Measurements from ENCODE around the gene KCNJ1.

Gene KCNJ1

DNA sequence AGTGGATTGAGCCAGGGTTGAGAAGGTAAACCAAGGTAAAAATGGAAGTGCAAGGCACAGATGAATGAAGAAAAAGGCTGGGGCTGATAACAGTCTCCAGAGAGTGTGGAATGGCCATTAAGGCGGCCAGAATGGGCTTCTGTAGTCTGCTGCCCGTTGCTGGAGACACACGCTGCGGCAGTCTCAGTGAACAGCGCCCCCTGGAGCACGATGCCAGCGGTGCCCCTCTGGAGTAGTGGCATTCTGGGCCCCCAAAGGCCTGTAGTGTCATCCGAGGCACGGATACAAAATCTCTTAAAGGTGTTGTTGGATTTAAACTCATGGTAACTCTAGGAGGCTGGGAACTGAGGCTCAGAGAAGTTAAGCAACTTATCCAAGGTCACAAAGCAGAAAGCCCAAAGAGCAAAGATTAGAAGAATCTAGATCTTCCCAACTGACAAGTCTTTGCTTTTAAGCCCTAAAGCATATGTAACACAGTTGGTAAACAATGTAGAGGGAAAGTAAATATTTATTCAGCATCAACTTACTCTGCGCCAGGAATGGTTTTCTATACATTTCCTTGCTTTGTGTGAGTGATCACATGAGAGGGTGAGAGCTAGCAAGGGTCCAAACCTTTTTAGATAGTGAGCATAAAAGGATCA, 18.2 kb downstream of the KCNJ1 start:
- peak; percentile 18 for DNase-seq (ENCODE audit: low spot score)

DNA sequence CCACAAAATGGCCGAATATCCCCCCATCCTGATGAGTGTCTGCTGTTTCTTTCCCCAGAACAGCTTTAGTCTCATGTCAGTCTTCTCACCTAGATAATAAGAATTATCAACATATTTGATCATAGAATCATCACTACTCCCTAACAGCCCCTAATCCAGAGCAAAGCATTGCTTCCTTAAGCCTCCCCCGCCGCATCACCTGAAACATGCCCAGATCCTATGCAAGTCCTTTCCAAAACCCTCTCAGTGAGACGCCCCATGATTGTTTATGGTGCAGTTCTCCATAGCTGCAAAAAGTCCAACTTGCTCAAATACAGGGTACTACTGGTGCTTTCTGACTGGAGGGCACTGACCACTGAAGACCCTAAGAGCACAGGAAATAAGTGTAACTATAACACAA, 20.1 kb downstream of the KCNJ1 start:
- DNase-seq (ENCODE audit: low spot score): no peak

DNA sequence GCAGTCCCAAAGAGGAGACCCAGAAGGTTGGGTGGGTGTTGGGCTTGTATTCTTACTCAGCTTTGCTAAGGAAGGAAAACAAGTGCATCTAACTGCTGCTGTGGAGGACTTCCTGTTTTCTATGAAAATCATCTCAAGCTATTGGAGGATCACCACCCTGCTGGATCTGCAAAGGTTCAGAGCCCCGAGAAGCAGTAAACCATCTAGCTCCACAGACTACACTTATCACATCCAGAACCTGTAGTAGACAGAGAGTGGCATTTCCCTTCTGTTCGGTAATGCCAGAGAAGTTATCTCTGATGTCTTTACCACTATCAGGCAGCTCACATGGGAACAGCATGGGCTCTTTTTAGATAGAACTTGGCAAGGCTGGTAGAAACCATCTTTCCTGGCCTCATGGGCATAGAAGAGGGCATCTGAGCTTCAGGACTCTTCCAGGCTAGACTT, 21.7 kb downstream of the KCNJ1 start:
- DNase-seq (ENCODE audit: low spot score): no peak

DNA sequence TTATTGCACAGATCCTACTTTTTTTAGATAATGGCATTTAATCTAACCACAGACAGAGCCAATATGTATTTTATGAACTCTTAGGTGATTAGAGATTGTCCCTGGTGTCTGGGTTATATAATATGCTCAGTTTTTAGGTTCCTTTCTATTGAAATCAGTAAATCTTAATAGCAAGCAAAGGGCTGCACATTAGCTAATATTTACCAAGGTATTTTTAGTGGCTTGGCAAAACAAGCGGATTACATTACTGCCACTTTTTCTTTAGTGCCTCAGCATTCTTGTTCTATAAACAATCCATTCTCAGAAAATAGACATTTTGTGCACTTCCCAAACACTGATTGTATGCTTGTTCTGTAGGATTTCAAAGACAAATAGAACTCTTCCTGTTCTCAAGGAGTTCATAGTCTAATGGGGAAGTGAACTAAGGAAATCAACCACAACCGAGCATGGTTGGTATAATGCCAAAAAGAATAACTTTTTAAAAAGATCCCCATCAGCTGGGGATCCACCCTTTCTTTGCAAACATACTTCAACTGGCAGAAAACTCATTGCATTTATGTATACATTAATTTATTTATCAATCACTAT, 23.8 kb downstream of the KCNJ1 start:
- no peak for DNase-seq (ENCODE audit: low spot score)

DNA sequence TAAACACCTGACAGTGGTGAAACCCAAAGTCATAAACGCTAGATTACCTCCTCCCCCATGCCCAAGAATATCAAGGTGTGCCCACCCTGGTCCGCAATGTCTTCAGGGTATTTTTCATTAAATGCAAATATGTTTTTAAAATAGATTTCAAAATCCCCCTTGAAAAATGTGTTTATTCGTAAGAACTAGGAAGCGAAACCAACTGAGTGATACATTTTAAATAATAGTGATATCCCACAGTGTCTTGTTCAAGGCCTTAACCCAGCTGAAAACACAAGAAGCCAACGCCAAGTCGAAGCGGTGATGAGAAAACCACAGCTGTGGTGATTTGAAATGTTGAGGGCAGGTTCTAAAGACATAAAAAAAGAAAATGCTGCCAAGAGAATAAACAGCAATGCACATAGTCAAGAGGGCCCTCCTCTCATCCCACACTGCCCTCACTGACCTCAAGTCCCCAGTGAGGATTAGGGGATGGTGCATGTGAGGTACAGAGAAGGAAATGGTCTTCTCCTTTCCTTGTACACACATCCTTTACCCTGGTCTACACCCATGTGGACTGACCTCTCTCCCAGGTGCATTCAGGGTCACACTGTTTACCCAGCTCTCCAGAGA, 25.5 kb downstream of the KCNJ1 start:
- DNase-seq (ENCODE audit: low spot score): no peak

DNA sequence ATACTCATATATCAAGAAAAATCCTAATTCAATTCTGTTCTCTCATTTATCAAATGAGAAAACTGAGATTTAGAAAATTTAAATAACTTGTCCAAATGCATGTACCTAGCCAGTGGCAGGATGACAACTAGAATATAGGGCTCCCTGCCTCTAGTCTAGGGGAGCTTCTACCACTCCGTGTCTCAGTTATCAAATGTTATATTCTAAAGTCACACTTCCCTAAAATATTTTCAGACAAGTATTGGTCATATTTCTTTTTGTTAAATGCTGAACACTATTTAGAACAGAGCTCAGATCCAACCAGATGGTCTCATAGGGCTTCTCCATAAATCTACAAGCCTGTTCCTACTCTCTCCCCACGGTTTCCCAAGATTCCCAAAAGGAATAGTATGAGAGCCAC, 26.3 kb downstream of the KCNJ1 start:
- no peak for DNase-seq (ENCODE audit: low spot score)

DNA sequence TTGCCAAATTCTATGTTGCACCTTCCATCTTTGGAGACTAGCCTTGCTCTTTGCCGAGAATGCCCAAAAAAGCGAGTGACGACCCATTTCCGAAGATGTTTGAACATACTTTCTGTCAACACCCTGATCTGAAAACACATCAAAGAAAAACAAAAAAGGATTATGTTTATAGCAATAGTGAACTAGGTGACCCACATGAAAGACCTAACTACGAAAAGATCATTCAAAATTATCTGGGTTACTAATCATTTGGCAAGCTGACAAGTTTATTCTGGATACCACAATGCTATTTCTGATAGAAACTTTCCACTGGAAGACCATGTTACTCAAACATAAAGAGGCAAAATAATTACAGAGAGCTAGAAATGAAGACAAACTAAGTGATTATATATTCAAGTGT, 27.0 kb downstream of the KCNJ1 start:
- no peak for DNase-seq (ENCODE audit: low spot score)

DNA sequence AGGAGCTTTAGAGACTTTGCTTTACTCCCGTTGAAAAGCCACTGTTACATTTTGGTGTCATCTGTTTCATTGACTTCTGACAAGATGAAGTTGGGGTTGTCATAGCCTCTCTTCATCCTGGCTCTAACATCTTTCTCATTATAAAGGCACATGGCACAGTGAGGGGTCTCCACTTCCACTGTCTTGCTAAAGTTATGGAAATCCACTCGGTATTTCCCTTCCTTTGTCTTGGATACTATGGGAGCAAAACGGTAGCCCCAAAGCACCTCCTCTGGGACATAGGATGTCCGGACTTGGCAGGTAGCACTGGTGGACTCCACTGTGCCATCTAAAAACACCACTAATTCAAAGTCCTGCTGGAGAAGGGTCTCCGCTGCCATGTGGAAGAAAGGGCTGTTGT, 28.0 kb downstream of the KCNJ1 start:
- DNase-seq (ENCODE audit: low spot score): no peak

DNA sequence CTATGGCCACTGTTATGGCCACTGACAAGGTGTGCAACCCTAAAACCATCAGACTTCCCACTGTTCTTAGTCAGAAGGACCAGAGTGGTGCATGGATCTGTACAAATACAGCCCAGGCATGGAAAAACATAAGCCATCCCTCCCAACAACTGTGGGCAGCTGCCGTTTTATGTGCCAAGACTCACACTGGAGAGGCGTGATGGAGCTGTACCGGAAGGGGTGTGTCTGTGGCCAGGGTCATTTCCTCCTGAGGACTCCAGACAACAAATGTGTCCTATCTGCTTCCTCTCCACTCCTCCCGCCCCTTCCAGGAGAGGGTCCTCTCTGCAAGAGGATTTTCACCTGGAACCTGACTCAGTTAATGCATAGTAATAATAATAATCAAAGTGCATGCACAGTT, 29.5 kb downstream of the KCNJ1 start:
- DNase-seq (ENCODE audit: low spot score): no peak

DNA sequence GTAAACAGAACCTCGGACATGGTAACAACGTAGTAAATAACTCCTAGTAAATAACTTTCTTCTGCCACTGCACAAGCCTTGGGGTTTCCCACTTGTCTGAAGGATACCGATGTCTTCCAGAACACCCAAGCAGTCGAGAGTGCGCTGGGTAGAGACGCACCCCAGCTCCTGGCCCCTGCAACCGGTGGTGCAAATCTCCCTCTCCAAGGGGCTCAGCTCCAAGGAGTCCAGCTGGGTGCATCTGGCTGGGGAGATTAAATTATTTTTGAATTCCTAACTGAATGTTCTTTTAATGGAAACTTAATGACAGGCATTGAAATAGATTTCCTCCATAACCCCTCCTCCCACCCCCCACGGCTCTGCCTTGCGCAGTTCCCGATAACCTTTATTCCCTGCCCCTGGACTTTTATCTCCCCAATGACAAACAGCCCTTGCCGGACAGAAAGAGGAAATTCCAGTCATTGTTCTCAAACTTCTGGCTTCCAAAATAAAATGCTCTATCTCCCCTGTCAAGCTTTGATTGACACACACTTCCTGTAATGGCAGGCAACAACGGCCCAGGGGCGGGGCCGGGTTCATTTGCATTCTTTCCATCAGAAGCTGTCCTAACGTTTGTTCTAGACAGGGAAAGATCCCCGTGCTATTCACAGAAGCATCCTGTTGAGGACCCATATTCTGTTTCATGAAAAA, 31.2 kb downstream of the KCNJ1 start:
- no peak for DNase-seq (ENCODE audit: low spot score)

DNA sequence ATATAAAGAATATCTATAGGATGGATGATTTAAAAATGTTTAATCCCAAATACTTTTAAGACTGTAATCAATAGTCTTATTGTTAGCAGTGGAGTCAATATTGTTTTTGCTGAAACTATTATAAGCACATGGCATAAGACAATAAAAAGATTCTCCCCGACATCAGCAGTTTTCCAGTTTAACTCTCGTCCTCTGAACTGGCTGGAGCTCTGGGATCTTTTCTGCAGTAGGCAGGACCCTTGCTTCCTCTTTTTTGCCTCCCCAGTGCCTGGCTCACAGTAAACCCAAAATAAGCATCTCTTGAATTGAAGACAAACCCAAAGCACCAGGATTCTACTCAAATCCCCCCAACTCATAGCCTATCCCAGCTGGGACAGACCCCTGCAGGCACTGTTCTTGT, 32.9 kb downstream of the KCNJ1 start:
- no peak for DNase-seq (ENCODE audit: low spot score)

DNA sequence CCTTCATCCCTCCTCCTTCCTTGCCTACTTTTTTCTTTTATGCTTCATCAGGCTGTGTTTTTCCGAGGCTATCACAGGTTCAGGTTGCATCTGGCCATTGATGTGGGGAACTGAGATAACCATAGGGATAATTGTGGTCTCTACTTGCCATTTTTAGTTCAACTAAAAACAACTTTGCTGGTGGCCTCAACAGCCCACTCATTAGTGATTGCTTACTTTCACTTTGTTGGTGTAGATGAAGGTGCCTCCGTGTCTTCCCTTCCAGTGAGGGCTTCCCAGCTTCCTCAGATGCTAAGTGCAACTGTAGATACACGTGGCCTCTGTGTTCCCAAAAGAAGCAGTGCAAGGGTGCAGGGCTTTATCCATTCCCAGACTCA, 35.0 kb downstream of the KCNJ1 start:
- no peak for DNase-seq (ENCODE audit: low spot score)

DNA sequence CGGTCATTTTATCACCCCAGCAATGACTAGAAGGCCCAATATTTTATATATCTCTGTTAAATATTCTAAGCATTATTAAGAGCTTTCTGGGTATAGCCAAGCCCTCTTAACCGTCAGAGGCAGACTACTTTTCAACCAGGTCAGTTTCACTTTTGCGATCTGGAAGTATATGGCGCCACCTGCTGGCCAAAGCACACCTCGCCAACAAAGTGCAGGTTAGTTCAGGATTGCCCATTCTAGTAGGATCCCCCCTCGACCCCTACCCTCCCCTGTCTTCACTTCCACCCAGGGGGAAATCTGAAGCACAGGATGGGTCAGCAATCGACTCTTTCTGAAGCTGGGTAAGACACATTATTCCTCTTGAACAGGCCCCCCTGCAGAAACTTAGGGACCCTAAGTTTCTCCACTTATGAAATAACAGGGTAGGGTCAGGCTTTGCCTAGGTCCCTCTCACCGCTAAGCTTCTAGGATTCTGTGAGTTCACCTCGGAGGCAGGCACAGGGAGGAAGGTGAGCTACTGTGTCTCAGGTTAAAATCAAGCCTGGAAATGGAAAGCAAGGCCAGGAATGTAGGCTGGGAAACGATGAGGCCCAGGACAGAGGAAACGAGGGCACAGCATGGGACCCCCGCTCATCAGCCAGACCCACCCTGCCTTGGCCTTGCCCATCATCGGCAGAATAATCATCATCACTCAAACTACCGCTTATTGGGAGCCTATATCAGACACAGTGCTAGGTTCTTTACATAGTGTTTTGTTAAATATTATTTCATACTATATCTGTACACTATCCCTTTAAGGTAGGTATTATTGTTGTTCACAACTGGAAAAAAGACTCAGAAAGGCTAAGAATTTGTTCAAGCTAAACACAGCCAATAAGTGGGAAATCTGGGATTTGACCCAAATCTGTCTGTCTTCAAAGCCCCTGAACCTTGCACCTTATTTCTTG, 35.6 kb downstream of the KCNJ1 start:
- DNase-seq (ENCODE audit: low spot score): peak; percentile 85

DNA sequence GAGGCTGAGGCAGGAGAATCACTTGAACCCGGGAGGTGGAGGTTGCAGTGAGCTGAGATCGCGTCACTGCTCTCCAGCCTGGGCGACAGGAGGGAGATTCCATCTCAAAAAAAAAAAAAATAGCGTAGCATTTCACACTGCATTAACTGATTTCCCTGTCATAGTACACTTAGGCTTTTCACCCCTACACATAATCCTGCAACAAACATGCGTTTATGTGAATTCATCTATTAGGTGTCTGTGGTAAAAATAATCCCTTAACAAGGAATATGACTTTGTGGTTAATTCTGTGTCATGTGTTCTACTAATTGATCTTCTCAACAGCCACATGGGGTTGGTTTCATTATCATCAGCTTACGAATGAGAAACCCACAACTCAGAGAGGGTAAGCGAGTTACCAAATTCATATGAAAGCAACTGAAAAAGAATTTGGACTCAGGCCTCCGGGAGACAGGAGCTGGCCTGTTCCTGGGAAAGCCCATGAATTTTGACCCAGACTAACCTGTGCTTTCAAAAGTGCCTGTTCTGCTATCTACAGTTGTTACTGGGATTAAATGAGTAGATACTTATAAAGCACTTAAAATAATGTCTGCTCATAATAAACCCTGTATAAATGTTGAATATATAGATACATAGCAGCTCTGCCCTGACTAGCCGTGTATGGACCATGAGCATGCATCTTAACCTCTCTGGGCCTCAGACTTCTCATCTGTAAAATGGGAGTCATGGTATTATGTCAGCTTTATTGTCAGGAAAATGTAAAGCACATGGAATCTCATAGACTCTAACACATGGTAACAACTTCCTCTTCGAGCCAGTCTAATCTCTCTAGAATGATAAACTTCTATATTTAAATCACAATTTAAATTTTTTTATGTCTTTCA, 36.6 kb downstream of the KCNJ1 start:
- no peak for DNase-seq (ENCODE audit: low spot score)

DNA sequence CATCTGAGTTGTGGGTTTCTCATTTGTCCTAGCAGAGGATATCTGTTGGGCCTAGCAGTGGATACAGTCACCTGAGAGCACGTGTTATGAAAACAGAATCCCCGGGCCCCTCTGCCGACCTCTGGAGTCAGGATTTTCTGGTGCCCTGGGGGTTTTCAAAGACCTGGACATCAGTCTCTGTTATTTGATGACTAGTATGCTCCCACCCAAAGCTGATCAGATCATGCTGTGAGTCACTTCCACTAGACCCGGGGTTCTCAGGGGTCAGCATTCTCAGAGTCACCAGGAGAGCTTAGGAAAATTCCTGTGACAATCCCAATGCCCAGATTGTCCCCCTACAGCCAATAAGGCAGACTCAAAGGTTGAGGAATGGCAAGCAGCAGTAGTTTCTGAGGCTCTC, 38.7 kb downstream of the KCNJ1 start:
- no peak for DNase-seq (ENCODE audit: low spot score)

DNA sequence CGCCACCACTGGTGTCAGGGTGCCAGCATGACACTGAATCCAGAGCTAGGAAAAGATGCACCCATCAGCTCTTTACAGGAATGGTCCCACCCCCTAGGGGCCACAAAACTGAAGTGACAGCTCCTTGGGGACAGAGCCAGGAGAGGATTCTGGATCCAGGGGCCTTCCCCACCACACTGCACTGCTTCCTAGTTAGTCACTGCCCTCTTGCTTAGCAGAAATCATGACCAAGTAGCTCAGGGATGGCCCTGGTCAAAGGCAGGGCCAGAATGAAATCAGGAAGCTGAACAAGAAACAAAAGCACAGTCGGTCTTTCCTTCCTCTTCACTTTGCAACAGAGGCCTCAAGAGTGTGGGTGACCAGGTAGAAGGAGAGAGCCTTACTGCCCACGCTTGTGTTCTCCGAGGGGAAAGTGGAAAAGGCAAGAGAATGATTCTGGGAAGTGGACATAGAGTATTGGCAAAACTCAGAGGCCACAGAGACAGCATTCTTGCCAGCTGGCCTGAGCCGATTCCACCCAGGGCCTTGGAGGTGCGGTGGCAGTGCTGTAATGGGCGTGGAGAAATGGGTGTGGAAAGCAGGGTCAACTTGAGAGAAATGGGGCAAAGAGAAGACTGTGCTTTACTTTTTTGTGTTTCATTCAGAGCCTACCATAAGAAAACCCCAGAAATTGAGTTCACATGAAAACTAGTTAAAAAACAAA, 39.8 kb downstream of the KCNJ1 start:
- no peak for DNase-seq (ENCODE audit: low spot score)

DNA sequence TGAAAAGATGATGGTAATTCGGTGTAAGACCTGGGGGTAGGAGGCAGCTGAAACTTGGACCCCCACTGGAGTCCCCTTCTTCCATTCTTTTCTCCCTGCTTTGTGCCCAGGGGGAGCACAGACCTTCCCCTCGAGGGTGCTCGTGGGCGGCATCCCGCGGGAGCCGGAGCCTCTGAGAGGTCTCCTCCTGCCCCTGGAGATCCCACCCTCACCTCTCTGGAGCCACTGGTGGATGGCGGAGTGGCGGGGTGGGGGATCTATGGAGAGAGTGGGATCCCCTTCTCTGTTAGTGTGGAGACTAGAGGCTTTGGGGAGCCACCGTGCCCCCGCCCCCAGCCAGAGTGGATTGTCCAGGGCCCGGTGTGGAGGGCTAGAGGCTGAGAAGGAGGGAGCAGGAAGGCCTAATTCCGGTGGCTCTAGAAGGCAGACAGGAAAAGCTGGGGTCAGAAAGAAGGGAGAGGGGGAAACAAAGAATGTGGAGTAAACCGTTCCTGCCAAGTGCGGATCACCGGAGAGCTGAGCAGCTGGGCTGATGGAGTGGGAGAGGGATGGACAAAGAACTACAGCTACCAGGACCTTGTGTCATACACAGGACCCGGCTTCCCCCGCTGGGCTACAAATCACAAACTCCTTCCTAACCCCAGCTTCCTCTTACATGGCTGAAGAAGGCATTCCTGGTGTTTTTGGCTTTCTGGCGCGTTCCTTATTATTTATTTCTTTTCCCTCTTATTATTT, 41.9 kb downstream of the KCNJ1 start:
- DNase-seq (ENCODE audit: low spot score): no peak

DNA sequence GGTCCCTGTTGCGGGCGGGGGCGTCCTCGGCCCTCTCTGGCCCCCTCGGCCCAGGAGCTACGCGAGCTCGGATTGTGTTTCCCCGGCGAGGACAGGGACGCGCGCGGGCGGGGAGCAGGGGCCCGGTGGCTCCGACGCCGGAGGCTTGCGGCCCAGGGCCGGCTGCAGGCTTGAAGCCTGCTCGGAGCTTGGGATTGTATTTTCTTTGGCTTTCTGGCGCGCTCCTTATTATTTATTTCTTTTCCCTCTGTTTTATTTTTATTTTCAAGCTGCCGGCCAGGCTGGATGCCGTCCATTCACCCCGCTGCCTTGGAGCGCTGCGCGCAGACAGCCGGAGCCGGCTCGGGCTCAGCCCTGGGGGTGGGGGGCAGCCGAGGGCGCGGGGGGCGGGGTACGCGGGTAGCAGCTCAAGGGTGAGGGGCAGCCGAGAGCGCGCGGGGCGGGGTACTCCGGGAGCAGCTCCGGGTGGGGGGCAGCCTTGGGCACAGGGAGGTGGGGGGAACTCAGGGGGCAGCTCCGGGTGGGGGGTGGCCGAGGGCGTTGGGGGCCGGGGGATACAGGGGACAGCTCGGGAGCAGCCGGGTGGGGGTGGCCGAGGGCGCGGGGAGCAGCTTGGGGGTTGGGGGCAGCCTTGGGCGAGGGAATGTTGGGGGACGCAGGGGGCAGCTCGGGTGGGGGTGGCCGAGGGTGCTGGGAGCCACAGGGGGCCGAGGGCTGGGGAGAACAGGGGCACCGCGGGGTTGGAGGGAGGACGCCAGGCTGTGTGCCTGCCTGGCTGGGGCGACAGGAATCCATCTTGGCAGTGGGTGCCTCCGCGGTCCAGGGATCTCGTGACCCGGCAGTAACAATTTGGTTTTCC, 42.7 kb downstream of the KCNJ1 start:
- DNase-seq (ENCODE audit: low spot score): no peak

DNA sequence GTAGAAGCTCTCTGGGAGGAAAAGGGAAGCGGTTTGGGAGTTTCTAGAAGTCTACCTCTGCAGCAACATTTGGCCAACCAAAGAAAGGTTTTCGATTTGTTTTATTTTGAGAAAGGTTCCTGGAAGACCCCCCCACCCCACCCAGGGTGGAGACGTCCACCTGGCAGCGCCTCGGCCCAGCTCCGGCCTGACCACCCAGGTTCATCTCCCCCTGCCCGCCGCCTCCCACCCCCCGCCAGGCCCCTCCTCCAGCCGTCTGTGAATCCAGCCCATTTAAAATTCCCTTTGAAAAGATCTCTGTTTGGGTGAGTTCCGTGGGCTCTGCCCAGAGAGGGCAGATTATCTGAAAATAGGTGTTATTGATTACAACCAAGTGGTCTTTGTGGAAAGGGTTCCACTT, 43.3 kb downstream of the KCNJ1 start:
- no peak for DNase-seq (ENCODE audit: low spot score)
